ENCODE measurements around the gene CAVIN3. TPM values are rescaled to one million over a fixed set of nuclear protein-coding genes. Genes with fewer than 3 reads are reported as not detected.

The CAVIN3 gene
- total RNA-seq, 1 experiment from 2014 or later = 18.6 TPM

GRCh38 chr11:6356503-6357055 lies 36.3 kb upstream of the CAVIN3 start:
- Histone ChIP-seq H3K9me3 (ENCODE audit: control insufficient read depth in 1 of 2, insufficient read depth in 1 of 2, low read depth in 1 of 2, low read length in 2 of 2) (no peaks in the 10 kb centered on the region), H2AFZ (ENCODE audit: low read depth, low read length, poor library complexity, severe bottlenecking) (peak overlapping the region; percentile 98), H3K79me2 (ENCODE audit: insufficient read depth, low read length) (no peaks in the 10 kb centered on the region), H3K4me2 (ENCODE audit: low read length) (peak overlapping the region; percentile 58), H3K9me2 (ENCODE audit: insufficient read depth) (no peaks in the 10 kb centered on the region), H3K36me3 (ENCODE audit: control insufficient read depth in 1 of 2, insufficient read depth in 2 of 2, low read length in 2 of 2) (no peaks in the 10 kb centered on the region), H3K9ac (ENCODE audit: low read length) (no peak overlapping the region), H3K4me3 (replicated peaks in 1 of 2; ENCODE audit: low read depth in 1 of 2, low read length in 2 of 2) (0 out of 4 replicates have a peak overlapping the region, but pooled peaks of 1 of the 2 experiments have one; percentile 9), H4K20me1 (ENCODE audit: insufficient read depth) (no peaks in the 10 kb centered on the region), H3K27ac (ENCODE audit: low read depth, low read length) (no peak overlapping the region), H3K4me1 (ENCODE audit: control insufficient read depth in 1 of 2, insufficient read depth in 2 of 2, low read length in 2 of 2) (peaks cover 5 to 16% of the 10 kb centered on the region in 2 experiments; a peak in 3 of 4 replicates), H3K27me3 (ENCODE audit: insufficient read depth, low read length) (no peaks in the 10 kb centered on the region)
- TF ChIP-seq, protein P1, sequence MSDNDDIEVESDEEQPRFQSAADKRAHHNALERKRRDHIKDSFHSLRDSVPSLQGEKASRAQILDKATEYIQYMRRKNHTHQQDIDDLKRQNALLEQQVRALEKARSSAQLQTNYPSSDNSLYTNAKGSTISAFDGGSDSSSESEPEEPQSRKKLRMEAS (IDR thresholded peaks at IDR 0.05) = no peak
- TF ChIP-seq RAD21 (IDR thresholded peaks at IDR 0.05; ENCODE audit: low read depth) = no peak
- TF ChIP-seq CBX3 (IDR thresholded peaks at IDR 0.05; ENCODE audit: low read depth) = no peak
- no peak for TF ChIP-seq SRF (IDR thresholded peaks at IDR 0.05; ENCODE audit: low read depth)
- no peak for TF ChIP-seq JUND (IDR thresholded peaks at IDR 0.05)
- TF ChIP-seq EZH2phosphoT487 (IDR thresholded peaks at IDR 0.05; ENCODE audit: borderline replicate concordance) = no peak
- TF ChIP-seq SP1 (IDR thresholded peaks at IDR 0.05; ENCODE audit: low read depth) = no peak
- TF ChIP-seq ZBTB33 (IDR thresholded peaks at IDR 0.05; ENCODE audit: extremely low read depth, insufficient replicate concordance, low read length) = no peak
- TF ChIP-seq EGR1 (IDR thresholded peaks at IDR 0.05; ENCODE audit: low read depth) = no peak
- TF ChIP-seq REST (IDR thresholded peaks at IDR 0.05; ENCODE audit: low read depth) = no peak
- TF ChIP-seq SIN3A (IDR thresholded peaks at IDR 0.05; ENCODE audit: low read depth) = no peak
- TF ChIP-seq FOSL1 (IDR thresholded peaks at IDR 0.05; ENCODE audit: low read depth) = no peak
- TF ChIP-seq CEBPB (IDR thresholded peaks at IDR 0.05; ENCODE audit: low read depth) = no peak
- TF ChIP-seq ZFX (IDR thresholded peaks at IDR 0.05) = no peak
- TF ChIP-seq, protein P2, sequence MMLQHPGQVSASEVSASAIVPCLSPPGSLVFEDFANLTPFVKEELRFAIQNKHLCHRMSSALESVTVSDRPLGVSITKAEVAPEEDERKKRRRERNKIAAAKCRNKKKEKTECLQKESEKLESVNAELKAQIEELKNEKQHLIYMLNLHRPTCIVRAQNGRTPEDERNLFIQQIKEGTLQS (IDR thresholded peaks at IDR 0.05) = no peak
- TF ChIP-seq ZNF274 (IDR thresholded peaks at IDR 0.05; ENCODE audit: low read depth, low read length) = no peak
- CTCF ChIA-PET = interaction anchor here (1.3 to 1.5 kb wide), 2 partner anchors 42 to 74 kb away, joined by 3 read pairs; no protein-coding TSS in a partner anchor
- RAD21 ChIA-PET (ENCODE audit: low non-redundant PET in 1 of 2, low total read pairs in 2 of 2, uncharacterized antibody in 2 of 2, unreplicated experiment in 2 of 2) = no interaction called here
- no TSS peak for BruUV-seq (replicated peaks)
- ATAC-seq (no peak), DNase-seq (ENCODE audit: low read depth, low spot score) (no peak)
- POLR2A ChIA-PET = no interaction called here
- intact Hi-C loops (cut with micrococcal nuclease) = loop anchor here (10.0 kb wide), 1 partner anchor 542 kb away; no protein-coding TSS in a partner anchor

Data from HCT116 (cell line).